Stimulated activated CD4-positive, alpha-beta T cell treated with anti-CD3 and anti-CD28 coated beads, Interleukin-12 subunit alpha, Interleukin-12 subunit beta, amount 100 ng/mL, for 4 hours (primary cell): ENCODE results near the gene BIN1.

Source experiments
- DNase-seq: peaks from one replicate; pipeline ENCODE4 v3.0.0-alpha.2; 2020

Gene BIN1

DNA sequence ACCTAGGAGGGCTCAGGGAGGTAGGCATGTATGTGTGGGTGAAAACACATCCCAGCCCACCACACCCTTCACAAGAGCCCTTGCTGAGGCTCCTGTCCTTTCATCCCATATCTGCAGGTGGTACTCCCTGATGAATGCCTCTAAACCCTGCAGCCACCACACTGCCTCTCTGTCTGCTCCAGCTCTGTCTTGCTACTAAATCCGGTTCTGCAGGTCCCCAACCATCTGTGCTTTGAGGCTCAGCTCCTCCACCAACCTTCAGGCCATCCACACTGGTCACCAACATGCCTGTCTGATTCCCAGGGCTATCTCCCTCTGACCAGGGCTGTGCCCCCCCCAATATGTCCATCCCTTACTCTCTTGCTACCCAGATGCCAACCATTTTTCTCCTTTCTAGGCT lies 92.7 kb downstream of the BIN1 start:
- no peak for DNase-seq

DNA sequence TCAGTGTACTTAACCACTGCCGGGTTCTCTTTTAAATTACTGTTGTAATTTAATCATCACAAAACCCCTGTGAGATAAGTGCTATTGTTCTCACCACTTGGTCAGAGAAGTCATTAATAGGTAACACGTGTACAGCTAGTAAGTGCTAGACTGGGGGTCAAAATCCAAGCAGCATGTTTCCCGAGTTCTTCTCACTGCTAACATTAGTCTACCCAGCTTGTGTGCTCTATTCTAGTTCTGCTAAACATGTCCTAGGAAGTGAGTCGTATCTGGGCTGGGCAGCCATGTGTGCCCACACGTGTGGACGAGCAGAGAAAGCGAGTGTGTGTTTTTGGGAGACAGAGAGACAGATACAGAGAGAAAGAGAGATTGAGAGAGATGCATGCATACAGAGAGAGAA lies 94.1 kb downstream of the BIN1 start:
- DNase-seq: no peak

GRCh38 chr2:127012215-127012614 lies 94.7 kb downstream of the BIN1 start:
- no peak for DNase-seq

DNA sequence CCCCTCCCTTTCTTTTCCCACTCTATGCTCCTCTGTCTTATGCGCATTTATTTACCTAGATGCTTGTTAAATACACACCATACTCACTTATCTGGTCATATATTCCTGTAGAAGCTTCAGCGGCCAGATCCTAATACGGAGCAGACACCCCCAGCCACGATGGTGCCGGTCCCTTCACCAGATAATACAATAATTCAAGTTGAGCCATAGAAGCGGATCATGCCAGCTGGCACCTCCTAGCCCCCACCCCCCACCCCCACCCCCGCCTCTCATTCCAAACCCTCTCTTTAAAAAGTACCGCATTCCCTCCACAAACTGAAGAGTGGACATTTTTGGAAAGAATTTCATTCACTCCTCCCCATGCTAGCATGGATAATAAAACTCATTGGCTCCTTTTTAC lies 95.2 kb downstream of the BIN1 start:
- no peak for DNase-seq

DNA sequence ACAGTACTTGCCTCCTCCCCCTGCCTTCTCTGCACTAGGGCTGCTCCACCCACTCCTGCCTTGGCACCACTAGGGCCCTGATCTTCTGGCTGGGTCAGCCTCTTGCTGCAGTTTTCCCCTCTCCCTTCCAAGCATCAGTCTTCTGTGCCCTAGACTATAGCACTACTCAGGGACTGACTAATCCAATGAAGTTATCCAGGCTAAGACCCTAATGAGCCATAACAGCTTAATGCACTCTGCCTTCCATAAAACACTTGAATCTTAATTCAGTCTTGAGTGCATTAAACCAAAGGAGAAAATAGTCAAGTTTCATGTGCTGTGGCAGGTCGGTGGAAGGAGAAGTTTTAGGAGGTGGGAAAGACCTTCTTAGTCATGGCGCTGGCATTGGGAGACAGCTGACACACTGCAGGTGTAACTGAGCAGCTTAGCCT lies 95.7 kb downstream of the BIN1 start:
- DNase-seq: no peak

DNA sequence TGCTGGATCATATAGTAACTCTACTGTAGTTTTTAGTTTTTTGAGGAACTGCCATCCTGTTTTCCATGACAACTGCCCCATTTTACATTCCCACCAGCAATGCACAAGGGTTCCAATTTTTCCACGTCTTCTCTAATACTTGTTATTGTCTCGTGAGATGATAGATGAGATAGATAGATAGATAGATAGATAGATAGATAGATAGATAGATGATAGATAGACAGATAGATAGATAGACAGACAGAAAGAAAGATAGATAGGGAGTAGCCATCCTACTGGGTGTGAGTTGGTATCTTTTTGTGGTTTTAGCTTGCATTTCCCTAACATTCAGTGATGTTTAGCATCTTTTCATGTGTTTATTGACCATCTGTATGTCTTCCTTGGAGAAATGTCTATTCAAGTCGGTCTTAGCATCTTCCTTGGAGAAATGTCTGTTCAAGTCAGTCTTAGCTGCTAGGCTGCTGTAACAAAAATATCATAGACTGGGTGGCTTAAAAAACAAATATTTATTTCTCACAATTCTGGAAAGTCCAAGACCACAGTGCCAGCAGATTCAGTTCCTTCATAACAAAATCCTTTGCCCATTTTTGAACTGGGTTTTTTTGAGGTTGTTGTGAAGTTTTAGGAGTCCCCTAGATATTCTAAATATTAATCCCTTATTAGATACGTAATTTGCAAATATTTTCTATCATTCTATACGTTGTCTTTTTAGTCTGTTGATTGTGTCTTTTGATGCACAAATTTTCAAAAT lies 98.5 kb downstream of the BIN1 start:
- no peak for DNase-seq

DNA sequence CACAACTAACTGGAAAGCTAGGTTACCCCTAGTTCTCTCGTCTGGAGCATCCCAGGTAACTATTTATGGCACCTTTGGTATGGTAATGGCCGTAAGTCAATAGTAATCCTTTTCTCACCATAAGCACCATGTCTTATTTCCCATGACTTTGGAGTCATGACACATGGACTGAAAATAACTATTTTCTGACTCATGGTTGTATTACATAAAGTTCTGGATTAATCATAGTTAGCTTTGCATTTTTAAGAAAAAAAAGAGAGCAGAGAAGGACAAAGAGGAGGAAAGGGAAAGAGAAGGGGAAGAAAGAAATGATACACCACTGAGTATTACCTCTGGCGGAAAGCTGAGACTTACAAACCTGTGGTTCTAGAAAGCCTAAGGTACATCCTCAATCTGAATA lies 99.3 kb downstream of the BIN1 start:
- DNase-seq: no peak

DNA sequence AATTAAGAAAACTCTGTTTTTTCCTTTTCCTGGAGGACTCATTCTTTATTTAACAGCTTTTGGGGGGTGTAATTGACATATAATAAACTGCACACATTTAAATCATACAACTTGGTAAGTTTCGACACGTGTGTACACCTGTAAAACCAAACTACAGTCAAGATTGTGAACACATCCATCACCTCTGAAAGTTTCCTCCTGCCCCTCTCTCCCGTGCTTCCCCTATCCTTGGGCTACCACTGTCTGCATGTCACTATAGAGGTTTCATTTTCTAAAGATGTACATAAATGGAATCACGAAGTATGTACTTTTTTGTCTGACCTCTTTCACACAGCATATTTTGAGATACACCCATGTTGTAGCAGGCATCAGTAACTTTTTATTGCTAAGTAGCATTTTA lies 100.0 kb downstream of the BIN1 start:
- DNase-seq: no peak

- DNase-seq: no peak
Observed at GRCh38 chr2:127004893-127005600, 101.9 kb downstream of the BIN1 start.

- DNase-seq: no peak
Observed at GRCh38 chr2:127003070-127003800, 103.7 kb downstream of the BIN1 start.

DNA sequence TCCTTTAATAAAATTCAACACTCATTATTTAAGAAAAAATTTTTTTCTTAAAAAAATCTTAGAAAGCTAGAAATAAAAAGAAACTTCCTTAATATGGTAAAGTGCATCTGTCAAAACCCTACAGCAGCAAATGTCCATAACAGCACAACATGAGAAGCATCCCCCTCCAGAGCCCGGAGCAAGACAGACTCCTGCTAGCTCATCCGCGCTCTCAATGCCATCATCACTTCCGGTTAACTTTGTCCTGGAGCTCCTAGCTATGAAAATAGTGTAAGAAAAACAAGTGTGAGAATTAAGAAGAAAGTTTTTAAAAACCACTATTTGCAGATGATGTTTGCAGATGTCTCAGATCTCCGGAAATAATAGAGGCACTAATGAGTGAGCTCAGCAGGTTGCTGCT lies 105.2 kb downstream of the BIN1 start:
- DNase-seq: no peak

- DNase-seq: no peak
Observed at GRCh38 chr2:127000937-127001336, 106.0 kb downstream of the BIN1 start.

GRCh38 chr2:127000194-127000593 lies 106.8 kb downstream of the BIN1 start:
- DNase-seq: no peak

- no peak for DNase-seq
Observed at GRCh38 chr2:126999106-126999756, 107.7 kb downstream of the BIN1 start.

DNA sequence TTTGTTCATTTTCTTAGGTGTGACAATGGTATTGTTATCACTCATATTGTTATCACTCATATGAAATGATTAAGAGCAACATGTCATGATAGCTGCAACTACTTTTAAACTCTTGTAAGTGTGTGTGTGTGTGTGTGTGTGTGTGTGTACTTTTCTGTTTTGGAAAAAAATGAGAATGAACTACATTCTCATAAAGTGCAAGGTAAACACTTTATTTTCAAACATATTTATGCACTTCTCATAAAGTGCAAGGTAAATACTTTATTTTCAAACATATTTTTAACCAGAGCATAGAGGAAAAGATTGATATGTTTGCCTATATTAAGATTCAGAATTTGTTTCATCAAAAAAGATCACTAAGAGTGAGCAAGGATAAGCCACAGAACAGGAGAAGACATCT lies 108.5 kb downstream of the BIN1 start:
- DNase-seq: no peak
